IMR-90 (cell line): ENCODE measurements around the gene PAX3. TPM values are rescaled to one million over a fixed set of nuclear protein-coding genes. Genes with fewer than 3 reads are reported as not detected.

Source experiments
- ATAC-seq: fragments of 200-7000 bp; cut with Tn5 transposase; 2 replicates; pipeline ENCODE4 v1.9.1; 2020; ENCODE audit warnings: low read depth, mild to moderate bottlenecking, moderate library complexity
- BruUV-seq: library from RNA; stranded (reverse); fragments of 400-500 nt; replicated peaks from 2 replicates; lab custom pipeline; 2021; lab: Mats Ljungman, UMichigan
- CTCF ChIA-PET: fragments of 300-600 bp; formaldehyde crosslinking; extraction: SDS; loops from one replicate; lab custom pipeline; 2021; ENCODE audit warnings: antibody characterized with exemption; lab: Yijun Ruan, JAX
- POLR2A ChIA-PET: fragments of 300-600 bp; sonication (Branson Sonifier 250); formaldehyde crosslinking; loops from one replicate; lab custom pipeline; 2022; ENCODE audit warnings: antibody characterized with exemption; ENCODE audit not compliant: unreplicated experiment; lab: Charles Lee
- DNase-seq: peaks from one replicate; pipeline ENCODE4 v3.0.0; 2013
- H2AFZ ChIP-seq: replicated peaks from 2 replicates; pipeline ENCODE3; 2013; ENCODE audit warnings: low read length, mild to moderate bottlenecking; ENCODE audit not compliant: poor library complexity
- H2AK5ac ChIP-seq: 2 replicates; pipeline ENCODE4 v1.6.1; 2013; ENCODE audit warnings: low read depth, low read length, inconsistent platforms
- H2AK9ac ChIP-seq: replicated peaks from 2 replicates; pipeline ENCODE3; 2013; ENCODE audit warnings: mild to moderate bottlenecking, low read depth, low read length, moderate library complexity; ENCODE audit not compliant: poor library complexity
- H2BK120ac ChIP-seq: 2 replicates; pipeline ENCODE4 v1.6.1; 2013; ENCODE audit warnings: low read depth, low read length, inconsistent platforms
- H2BK15ac ChIP-seq: 3 replicates; pipeline ENCODE4 v1.6.1; 2013; ENCODE audit warnings: low read depth, low read length, inconsistent platforms
- H2BK20ac ChIP-seq: 2 replicates; pipeline ENCODE4 v1.6.1; 2013; ENCODE audit warnings: low read depth, mild to moderate bottlenecking, inconsistent platforms, low read length, moderate library complexity
- H2BK5ac ChIP-seq: 2 replicates; pipeline ENCODE4 v1.6.1; 2013; ENCODE audit warnings: mild to moderate bottlenecking, low read depth, low read length, inconsistent platforms; ENCODE audit not compliant: poor library complexity, severe bottlenecking
- H3K14ac ChIP-seq: replicated peaks from 2 replicates; pipeline ENCODE4 v1.6.1; 2013; ENCODE audit warnings: low read depth, low read length, inconsistent platforms
- H3K18ac ChIP-seq: 2 replicates; pipeline ENCODE4 v1.6.1; 2013; ENCODE audit warnings: low read depth, low read length, control low read depth
- H3K23ac ChIP-seq: 2 replicates; pipeline ENCODE4 v1.6.1; 2013; ENCODE audit warnings: low read depth, low read length, inconsistent platforms
- H3K27ac ChIP-seq: 2 replicates; pipeline ENCODE4 v1.5.1; 2013; ENCODE audit warnings: mild to moderate bottlenecking, control low read depth, low read length; ENCODE audit not compliant: insufficient read depth
- H3K27me3 ChIP-seq: 2 replicates; pipeline ENCODE4 v1.6.1; 2013; ENCODE audit warnings: low read length; ENCODE audit not compliant: control insufficient read depth, insufficient read depth
- H3K36me3 ChIP-seq: 2 replicates; pipeline ENCODE4 v1.6.1; 2013; ENCODE audit warnings: low read length, mixed read lengths; ENCODE audit not compliant: control insufficient read depth, insufficient read depth
- H3K4ac ChIP-seq: 2 replicates; pipeline ENCODE4 v1.6.1; 2013; ENCODE audit warnings: low read depth, low read length, inconsistent platforms
- H3K4me1 ChIP-seq: 2 replicates; pipeline ENCODE4 v1.6.1; 2013; ENCODE audit warnings: low read length, mixed read lengths; ENCODE audit not compliant: control insufficient read depth, insufficient read depth
- H3K4me2 ChIP-seq: 2 replicates; pipeline ENCODE4 v1.6.1; 2013; ENCODE audit warnings: low read depth, mild to moderate bottlenecking, control low read depth, low read length, moderate library complexity
- H3K4me3 ChIP-seq: 2 replicates; pipeline ENCODE4 v1.5.1; 2013; ENCODE audit warnings: low read depth, mild to moderate bottlenecking, control low read depth, low read length, moderate library complexity; ENCODE audit not compliant: insufficient read depth
- H3K56ac ChIP-seq: 2 replicates; pipeline ENCODE4 v1.6.1; 2013; ENCODE audit warnings: low read length, inconsistent platforms; ENCODE audit not compliant: insufficient read depth; ENCODE audit errors: extremely low read depth
- H3K79me1 ChIP-seq, 2 experiments: 2 replicates each; pipeline ENCODE4 v1.6.1; 2013; ENCODE audit warnings: low read length in 2 of 2, inconsistent platforms in 1 of 2, low read depth in 1 of 2
- H3K9ac ChIP-seq: 2 replicates; pipeline ENCODE4 v1.6.1; 2013; ENCODE audit warnings: low read depth, low read length, control low read depth
- H3K9me1 ChIP-seq: 2 replicates; pipeline ENCODE4 v1.6.1; 2013; ENCODE audit warnings: low read length, inconsistent platforms; ENCODE audit not compliant: insufficient read depth
- H3K9me3 ChIP-seq: 2 replicates; pipeline ENCODE4 v1.6.1; 2013; ENCODE audit warnings: low read length; ENCODE audit not compliant: control insufficient read depth, insufficient read depth
- H4K20me1 ChIP-seq: 2 replicates; pipeline ENCODE4 v1.6.1; 2013; ENCODE audit warnings: low read length, inconsistent platforms; ENCODE audit not compliant: insufficient read depth
- H4K5ac ChIP-seq: 2 replicates; pipeline ENCODE4 v1.6.1; 2013; ENCODE audit warnings: mild to moderate bottlenecking, low read depth, low read length, control low read depth
- H4K8ac ChIP-seq, 2 experiments: 2 replicates each; pipeline ENCODE4 v1.6.1; 2013; ENCODE audit warnings: low read depth in 2 of 2, low read length in 2 of 2, control low read depth in 1 of 2, inconsistent platforms in 1 of 2
- H4K91ac ChIP-seq: 2 replicates; pipeline ENCODE4 v1.6.1; 2013; ENCODE audit warnings: low read depth, low read length, inconsistent platforms; ENCODE audit not compliant: insufficient read depth
- CEBPB ChIP-seq: IDR thresholded peaks from 2 replicates; pipeline ENCODE4 v1.6.1; 2012; ENCODE audit warnings: low read depth, low read length, improper control_type of control experiment
- CHD1 ChIP-seq: IDR thresholded peaks from 2 replicates; pipeline ENCODE4 v1.6.1; 2012; ENCODE audit warnings: low read depth, low read length, improper control_type of control experiment
- CTCF ChIP-seq: conservative IDR thresholded peaks from 2 replicates; pipeline ENCODE4 v1.5.1; 2012; ENCODE audit warnings: mild to moderate bottlenecking, low read depth, low read length, improper control_type of control experiment
- ELK1 ChIP-seq: fragments of 150-350 bp; IDR thresholded peaks from 2 replicates; pipeline ENCODE4 v1.6.1; 2016; ENCODE audit warnings: low read depth, mild to moderate bottlenecking, low read length, moderate library complexity, borderline replicate concordance
- FOS ChIP-seq: fragments of 150-350 bp; IDR thresholded peaks from 2 replicates; pipeline ENCODE4 v1.6.1; 2016; ENCODE audit warnings: low read depth, low read length
- MAFK ChIP-seq: IDR thresholded peaks from 2 replicates; pipeline ENCODE4 v1.6.1; 2012; ENCODE audit warnings: low read depth, low read length, improper control_type of control experiment
- MXI1 ChIP-seq: IDR thresholded peaks from 2 replicates; pipeline ENCODE4 v1.6.1; 2012; ENCODE audit warnings: low read depth, mild to moderate bottlenecking, low read length, moderate library complexity, borderline replicate concordance
- RAD21 ChIP-seq: IDR thresholded peaks from 2 replicates; pipeline ENCODE4 v1.6.1; 2012; ENCODE audit warnings: low read length, improper control_type of control experiment
- RFX5 ChIP-seq: IDR thresholded peaks from 2 replicates; pipeline ENCODE4 v1.8.0; 2012; ENCODE audit warnings: low read depth, mild to moderate bottlenecking, low read length, moderate library complexity
- USF2 ChIP-seq: fragments of 150-350 bp; IDR thresholded peaks from 2 replicates; pipeline ENCODE4 v1.6.1; 2017; ENCODE audit warnings: mild to moderate bottlenecking, antibody characterized with exemption, low read length, low read depth
- WGBS, 2 experiments: methylation state at CpG; one replicate each; pipeline versions ENCODE4 v1.1.5 to v1.1.7; 2013; ENCODE audit warnings: missing lambda C conversion rate in 2 of 2; ENCODE audit not compliant: insufficient read length in 1 of 2; ENCODE audit errors: extremely low coverage in 2 of 2; 5-methylcytosine and 5-hydroxymethylcytosine counted together
- dilution Hi-C: fragments of 300-500 bp; cut with HindIII; formaldehyde crosslinking; loops from one replicate; pipeline ENCODE4 v1.14.3; 2018; ENCODE audit warnings: low sequenced_read_pairs; ENCODE audit not compliant: unreplicated experiment
- in situ Hi-C: fragments of 300-500 bp; cut with MboI; formaldehyde crosslinking; loops from 3 replicates; pipeline ENCODE4 v1.14.3; 2019; ENCODE audit warnings: low sequenced_read_pairs, inconsistent platforms, mixed read lengths
- intact Hi-C: fragments of 100-400 bp; cut with micrococcal nuclease; formaldehyde crosslinking; loops from 2 replicates; pipeline ENCODE4 v1.10.0; 2022
- polyA plus RNA-seq, 3 experiments: library from polyadenylated mRNA; depleted of rRNA; stranded (reverse); fragments of >200 nt; gene quantifications; 2 replicates each; pipeline ENCODE4 v1.2.3, GENCODE V29; 2012; ENCODE audit warnings: low replicate concordance in 1 of 3
- total RNA-seq: library from RNA; depleted of rRNA; stranded (reverse); fragments of >200 nt; gene quantifications from 2 replicates; pipeline ENCODE4 v1.2.3, GENCODE V29; 2012

The PAX3 gene
- total and polyA plus RNA-seq, 2 of the 4 experiments (the other 2 are of a cell fraction): not detected

- Histone ChIP-seq H3K4me3 (no peak overlapping the region), H3K4me1 (peaks cover 2% of the 10 kb centered on the region; the same call in 1 of the 2 replicates), H3K18ac (no peak overlapping the region), H2AK9ac (no peak overlapping the region), H3K4ac (no peak overlapping the region), H2BK20ac (no peak overlapping the region), H3K27ac (no peak overlapping the region), H3K14ac (no peak overlapping the region), H3K4me2 (no peak overlapping the region), H2BK5ac (no peak overlapping the region), H2AFZ (no peak overlapping the region), H3K23ac (no peak overlapping the region), H4K8ac (no peak overlapping the region), H2AK5ac (no peak overlapping the region), H3K9ac (no peak overlapping the region), H2BK120ac (no peak overlapping the region), H4K20me1 (no peaks in the 10 kb centered on the region), H4K91ac (no peak overlapping the region), H3K9me1 (no peaks in the 10 kb centered on the region), H3K9me3 (peaks cover 16% of the 10 kb centered on the region; the same call in 1 of the 2 replicates), H3K56ac (no peak overlapping the region), H2BK15ac (no peak overlapping the region), H4K5ac (no peak overlapping the region), H3K79me1 (no peaks in the 10 kb centered on the region), H3K36me3 (no peaks in the 10 kb centered on the region), H3K27me3 (peaks cover 85% of the 10 kb centered on the region)
- dilution Hi-C loops: no loop called here
- in situ Hi-C loops: no loop called here
- ChIA-PET CTCF (no interaction called here), POLR2A (no interaction called here)
- DNase-seq (no peak), ATAC-seq (no peak)
- TF ChIP-seq CEBPB: no peak
- TF ChIP-seq CTCF: no peak
- TF ChIP-seq USF2: no peak
- no peak for TF ChIP-seq MXI1
- no peak for TF ChIP-seq RAD21
- no peak for TF ChIP-seq MAFK
- no peak for TF ChIP-seq FOS
- TF ChIP-seq ELK1: no peak
- no peak for TF ChIP-seq CHD1
- no peak for TF ChIP-seq RFX5
- no TSS peak for BruUV-seq
- no CpG with 5 or more reads among the region's 2 CpGs for WGBS, 2 experiments
- intact Hi-C loops: no loop called here
Measured at GRCh38 chr2:222309766-222310165, 11.0 kb upstream of the PAX3 start.
